Astrocyte of the cerebellum (primary cell): ENCODE results near the gene ATP7A.
A peak's percentile ranks its signal among the peaks of the same experiment; 100 is the strongest.
"Not testable (repeated sequence)": the region's sequence is repeated elsewhere in the genome, so short reads cannot be mapped to it uniquely, and the experiment has no call there.

Experiments used
- DNase-seq: peaks from one replicate; pipeline ENCODE4 v3.0.0-alpha.2; 2011; ENCODE audit warnings: low read depth
- H3K4me3 ChIP-seq: 2 replicates; pipeline ENCODE4 v1.5.1; 2011; ENCODE audit warnings: mild to moderate bottlenecking, low read depth, low read length, moderate library complexity
- CTCF ChIP-seq: IDR thresholded peaks from 2 replicates; pipeline ENCODE4 v1.5.1; 2012; ENCODE audit warnings: low read length, low read depth, moderate library complexity, mild to moderate bottlenecking; ENCODE audit errors: missing control alignments
- in situ Hi-C: cut with HindIII; loops from 2 replicates; pipeline ENCODE4 v1.10.0; 2017; ENCODE audit warnings: low sequenced_read_pairs

The ATP7A gene

GRCh38 chrX:78042601-78043000 lies 132.1 kb downstream of the ATP7A start:
- in situ Hi-C loops, result no loop called here
- H3K4me3 ChIP-seq, result no peak overlapping the region
- no peak for DNase-seq
- TF ChIP-seq CTCF, result no peak

DNA sequence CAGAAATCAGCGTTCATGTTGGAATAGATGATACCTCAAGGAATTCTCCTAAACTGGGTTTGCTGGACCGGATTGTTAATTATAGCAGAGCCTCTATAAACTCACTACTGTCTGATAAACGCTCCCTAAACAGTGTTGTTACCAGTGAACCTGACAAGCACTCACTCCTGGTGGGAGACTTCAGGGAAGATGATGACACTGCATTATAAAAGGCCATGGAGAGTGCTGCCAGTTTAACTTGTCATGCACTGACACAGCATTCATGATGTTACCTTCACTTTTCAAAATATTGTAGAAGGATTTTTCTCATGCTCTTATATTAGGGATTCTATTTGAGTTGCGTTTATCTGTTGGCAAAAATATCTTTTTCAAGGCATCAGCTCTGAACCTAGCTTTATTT lies 135.9 kb downstream of the ATP7A start:
- in situ Hi-C loops, result no loop called here
- no peak overlapping the region for H3K4me3 ChIP-seq
- TF ChIP-seq CTCF, result no peak
- no peak for DNase-seq

DNA sequence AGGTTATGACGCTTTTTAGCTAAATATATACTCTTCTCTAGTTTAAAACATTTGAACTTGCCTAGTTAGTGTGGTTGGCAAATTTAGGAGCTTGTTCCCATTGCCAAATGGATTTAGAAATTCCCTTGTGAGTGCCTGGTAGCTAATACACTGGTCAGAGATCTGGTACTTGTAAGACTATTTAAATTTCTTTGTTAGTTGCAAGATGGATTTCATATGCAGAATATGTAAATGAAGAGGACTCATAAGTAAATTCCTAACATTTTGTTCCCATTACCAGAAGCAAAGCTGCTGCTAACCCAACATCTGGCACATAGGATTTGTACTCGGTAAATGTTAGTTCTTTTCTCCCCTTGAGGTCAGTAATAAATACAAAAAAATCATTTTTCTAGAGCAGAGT lies 137.6 kb downstream of the ATP7A start:
- in situ Hi-C loops, result no loop called here
- TF ChIP-seq CTCF, result no peak
- H3K4me3 ChIP-seq, result no peak overlapping the region
- no peak for DNase-seq

DNA sequence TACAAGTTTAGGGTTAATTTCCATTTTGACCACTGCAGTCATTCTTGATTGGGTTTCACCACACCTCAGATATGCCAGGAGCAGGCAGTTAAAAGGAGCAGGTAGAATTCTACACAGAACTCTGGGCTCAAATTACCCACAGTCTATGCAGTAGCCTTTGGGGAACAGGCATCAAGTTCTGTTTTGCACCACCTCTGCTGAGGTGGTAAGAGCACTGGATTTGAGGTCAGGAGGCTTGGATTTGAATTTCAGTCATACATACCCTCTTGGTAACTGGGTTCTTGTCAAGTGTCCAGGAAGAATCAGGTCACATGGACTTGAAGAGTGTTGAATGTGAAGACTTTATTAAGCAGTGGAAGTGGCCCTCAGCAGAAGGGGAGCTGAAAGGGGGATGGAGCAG lies 153.2 kb downstream of the ATP7A start:
- DNase-seq, result no peak
- in situ Hi-C loops, result no loop called here
- TF ChIP-seq CTCF, result no peak

DNA sequence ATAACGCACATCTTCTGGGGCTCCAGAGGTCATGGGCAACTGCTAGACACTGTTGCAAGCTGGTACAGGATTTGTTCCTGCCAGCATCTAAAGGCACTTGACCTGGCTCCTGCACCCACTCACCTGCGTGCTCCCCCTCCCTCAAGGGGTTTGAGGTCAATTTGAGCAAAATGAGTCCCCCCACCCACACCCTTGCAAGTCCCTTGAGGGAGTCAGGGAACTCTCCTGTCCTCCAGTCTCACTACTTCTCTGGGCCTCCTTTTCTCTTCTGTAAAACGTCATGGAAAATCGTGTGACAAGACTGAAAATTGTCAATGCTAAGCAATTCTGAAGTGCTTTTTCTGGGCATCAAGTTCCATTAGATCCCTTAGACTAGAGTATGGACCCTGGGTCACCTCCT lies 153.7 kb downstream of the ATP7A start:
- no peak for TF ChIP-seq CTCF
- in situ Hi-C loops, result no loop called here
- no peak overlapping the region for H3K4me3 ChIP-seq
- no peak for DNase-seq

More for the DNA sequence above, 153.2 kb downstream of the ATP7A start:
- no peak overlapping the region for H3K4me3 ChIP-seq

- DNase-seq, result peak; percentile 32
- H3K4me3 ChIP-seq, in situ Hi-C loops: not testable (repeated sequence)
Measured at GRCh38 chrX:78064698-78065601, 154.5 kb downstream of the ATP7A start.

DNA sequence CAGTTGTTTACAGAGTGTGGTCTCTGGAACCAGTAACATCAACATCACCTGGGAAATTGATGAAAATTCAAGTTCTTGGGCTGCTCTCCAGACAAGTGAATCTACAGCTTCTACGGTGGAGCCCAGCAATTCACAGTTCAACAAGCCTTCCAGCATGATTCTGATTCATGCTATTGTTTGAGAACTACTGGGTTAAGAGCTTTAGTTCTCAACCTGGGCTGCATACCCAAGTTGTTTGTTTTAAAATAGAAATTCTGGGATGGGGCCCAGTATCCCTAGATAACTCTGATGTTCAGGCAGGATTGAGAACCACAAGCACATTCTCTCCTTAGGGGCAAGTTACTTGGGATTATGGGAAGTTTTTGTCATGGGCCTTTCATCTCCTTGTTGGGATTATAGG lies 155.6 kb downstream of the ATP7A start:
- peak; percentile 35 for DNase-seq
- TF ChIP-seq CTCF, result no peak

More for the DNA sequence above, 155.6 kb downstream of the ATP7A start:
- H3K4me3 ChIP-seq, result no peak overlapping the region
- in situ Hi-C loops, result no loop called here
